Left cardiac atrium (tissue), 4 donors: ENCODE measurements around the gene KBTBD4. TPM values are rescaled to one million over a fixed set of nuclear protein-coding genes. Genes with fewer than 3 reads are reported as not detected.
A peak's percentile ranks its signal among the peaks of the same experiment; 100 is the strongest.

ENCODE experiments used
- ATAC-seq, 2 donors: fragments of 200-7000 bp; cut with Tn5 transposase; one replicate each; pipeline ENCODE4 v1.9.1; 2020; ENCODE audit warnings: mild to moderate bottlenecking in 2 of 2, moderate library complexity in 2 of 2
- DNase-seq: peaks from one replicate; pipeline ENCODE4 v3.0.0-alpha.2; 2020
- intact Hi-C, 2 donors: fragments of 100-400 bp; cut with DNase I; formaldehyde crosslinking; loops; one replicate each; pipeline versions ENCODE4 v1.14.1 to v1.15.1; 2022 to 2023
- total RNA-seq, 2 donors: library from RNA; stranded (reverse); fragmentation: NEBNext Ultra II Directional; extraction: Animal tissue kit (Norgen Biotek cat#: 25700); gene quantifications; one replicate each; pipeline ENCODE4 v1.2.1, GENCODE V29; 2021
- donor health status: DM: no; HTN: yes; CAD: no.
- donor health status: DM: no; HTN: yes; CAD: no; lungs with severe emphysema.
- donor health status: DM: yes; HTN: yes; CAD: no.
- donor health status: Dilated cardiomyopathy.

The KBTBD4 gene
- total RNA-seq, 2 donors from 2014 or later: 10.2 to 12.2 TPM

DNA sequence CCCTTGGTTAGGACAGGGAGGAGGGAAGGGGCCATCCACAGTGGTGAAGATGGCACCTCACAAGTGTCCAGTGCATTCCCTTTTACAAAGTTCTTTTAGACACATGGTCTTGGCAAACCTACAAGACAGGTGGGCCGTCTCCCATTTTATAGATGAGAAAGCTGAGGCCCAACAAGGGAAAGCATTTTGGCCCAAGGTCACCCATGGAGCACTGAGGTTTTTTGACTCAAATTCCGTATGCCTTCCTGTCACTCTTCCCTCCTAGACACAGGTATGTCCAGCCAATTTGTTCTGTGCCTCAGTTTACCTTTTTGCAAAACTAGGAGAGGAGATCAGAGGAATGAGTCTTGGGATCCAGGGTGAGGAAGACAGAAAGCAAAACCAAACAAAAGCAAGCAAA lies 14.2 kb upstream of the KBTBD4 start:
- DNase-seq (no peak), ATAC-seq (no peak)
- intact Hi-C loops: no loop called here

DNA sequence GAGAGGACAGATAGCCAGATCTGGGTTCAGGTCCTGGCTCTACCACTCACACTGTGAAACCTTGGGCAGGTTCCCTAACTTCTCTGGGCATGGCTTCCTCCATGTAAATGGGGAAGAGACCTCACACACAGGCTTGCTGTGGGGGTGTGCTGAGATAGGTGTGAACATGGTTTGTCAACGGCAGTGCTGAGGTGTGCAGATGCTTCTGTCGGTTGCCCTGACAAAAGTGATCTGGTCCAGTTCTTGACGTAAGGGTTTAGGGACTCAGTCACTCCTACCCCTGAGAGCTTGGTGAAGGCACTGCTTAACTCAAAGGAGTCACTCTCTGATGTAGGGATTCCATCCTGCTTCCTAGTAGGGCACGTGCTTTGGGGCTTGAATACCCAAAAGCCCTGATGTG lies 13.5 kb upstream of the KBTBD4 start:
- intact Hi-C loops: no loop called here
- ATAC-seq: no peak
- DNase-seq: no peak

DNA sequence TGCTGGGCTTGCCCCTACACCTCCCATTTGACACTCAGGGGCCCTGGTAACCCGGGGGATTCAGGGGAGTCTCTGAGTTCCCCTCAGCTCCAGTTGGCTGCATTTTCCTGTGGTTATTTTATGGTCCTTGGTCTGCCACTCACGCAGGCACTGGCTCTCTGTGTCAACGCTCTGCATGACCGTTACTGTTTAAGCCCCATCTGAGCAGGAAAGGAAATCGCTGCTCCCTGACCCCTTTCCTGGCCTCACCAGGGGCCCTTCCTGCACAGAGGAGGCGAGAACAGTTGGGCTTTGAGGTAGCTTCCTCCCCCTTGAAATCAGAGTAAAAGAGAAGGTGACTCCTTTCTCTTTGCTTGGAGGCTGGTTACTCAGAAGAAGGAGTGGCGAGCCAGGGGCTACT lies 13.0 kb upstream of the KBTBD4 start:
- DNase-seq: no peak
- ATAC-seq: no peak
- intact Hi-C loops: no loop called here

GRCh38 chr11:47589977-47590861 lies 11.4 kb upstream of the KBTBD4 start:
- DNase-seq (no peak), ATAC-seq (peak in 1 of 2 donors; percentile 16)
- intact Hi-C loops: no loop called here

- intact Hi-C loops: no loop called here
- DNase-seq (no peak), ATAC-seq (peak in 1 of 2 donors; percentile 5)
These were observed 10.8 kb upstream of the KBTBD4 start for GRCh38 chr11:47589584-47589976.

- intact Hi-C loops: no loop called here
- DNase-seq (no peak), ATAC-seq (no peak)
These were observed 10.3 kb upstream of the KBTBD4 start for GRCh38 chr11:47589118-47589517.

DNA sequence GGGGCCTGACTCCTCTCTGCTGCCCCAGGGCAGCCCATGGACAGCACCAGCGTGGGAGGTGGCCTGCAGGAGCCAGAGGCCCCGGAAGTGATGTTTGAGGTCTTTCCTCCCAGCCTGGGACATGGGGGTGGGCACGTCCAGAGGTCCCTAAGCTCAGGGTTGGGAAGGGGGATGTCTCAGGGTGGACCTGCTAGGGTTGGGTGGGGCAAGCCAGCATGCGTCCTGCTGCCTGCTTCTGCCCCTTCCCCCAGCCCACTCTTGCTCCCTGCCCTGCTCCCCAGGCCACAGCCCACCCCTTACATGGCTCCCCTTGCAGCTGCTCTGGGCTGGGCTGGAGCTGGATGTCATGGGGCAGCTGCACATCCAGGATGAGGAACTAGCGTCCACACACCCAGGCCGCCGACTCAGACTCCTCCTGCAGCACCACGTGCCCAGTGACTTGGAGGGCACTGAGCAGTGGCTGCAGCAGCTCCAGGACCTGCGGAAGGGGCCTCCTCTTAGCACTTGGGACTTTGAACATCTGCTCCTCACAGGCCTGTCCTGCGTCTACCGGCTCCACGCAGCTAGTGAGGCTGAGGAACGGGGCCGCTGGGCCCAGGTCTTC lies 9.1 kb upstream of the KBTBD4 start:
- peak; percentile 47 for DNase-seq
- intact Hi-C loops: no loop called here
- ATAC-seq: peak; percentile 52 to 54

GRCh38 chr11:47587039-47587716 lies 8.4 kb upstream of the KBTBD4 start:
- DNase-seq (no peak), ATAC-seq (no peak)
- intact Hi-C loops: no loop called here

DNA sequence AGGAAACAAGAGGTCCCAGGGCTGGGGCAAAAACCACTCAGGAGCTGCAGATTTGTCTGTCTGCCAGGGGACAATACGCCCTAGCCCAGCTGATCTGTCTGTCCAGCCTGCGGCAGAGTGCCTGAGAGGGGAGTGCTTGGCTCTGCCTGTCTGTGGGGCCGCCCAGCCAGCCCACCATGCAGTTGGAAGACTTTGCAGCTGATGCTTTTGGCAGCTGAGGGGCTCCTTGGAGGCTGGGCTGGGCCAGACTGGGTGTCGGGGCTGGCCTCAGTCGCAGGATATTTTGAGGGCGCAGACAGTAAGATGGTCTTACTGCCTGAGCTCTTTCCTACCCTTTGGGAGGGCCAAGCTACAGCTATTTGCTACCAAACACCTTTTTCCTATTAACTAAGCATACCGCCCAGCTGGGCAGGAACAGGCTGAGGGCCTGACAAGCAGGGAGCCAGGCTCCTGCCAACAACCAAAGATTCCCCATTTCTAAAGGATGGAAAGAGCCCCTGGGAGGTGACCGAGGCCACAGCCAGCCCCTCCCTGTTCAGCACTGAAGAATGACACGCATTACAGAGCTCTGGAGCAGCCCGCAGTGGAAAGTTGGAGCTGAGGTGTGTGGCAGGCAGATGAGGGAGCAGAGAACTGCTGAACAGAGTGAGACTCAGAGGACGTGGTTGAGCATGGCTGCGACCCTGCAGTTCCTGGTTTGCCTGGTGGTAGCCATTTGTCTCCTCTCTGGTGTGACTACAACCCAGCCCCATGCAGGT lies 7.5 kb upstream of the KBTBD4 start, which contains the start of gene FAM180B:
Gene FAM180B, plus strand, starts transcription at position 581 of the 758 bp plus-strand sequence. Its CDS starts 91 bp downstream, at position 672.
- intact Hi-C loops: no loop called here
- ATAC-seq: peak in 1 of 2 donors; percentile 17
- no peak for DNase-seq

GRCh38 chr11:47583844-47584243 lies 5.1 kb upstream of the KBTBD4 start:
- DNase-seq (no peak), ATAC-seq (no peak)
- intact Hi-C loops: no loop called here

- DNase-seq: no peak
- ATAC-seq: no peak
- intact Hi-C loops: no loop called here
These were observed 1.2 kb downstream of the KBTBD4 start for GRCh38 chr11:47577460-47578041.

GRCh38 chr11:47573321-47573720 lies 5.4 kb downstream of the KBTBD4 start:
- intact Hi-C loops: no loop called here
- ATAC-seq (peak; percentile 90), DNase-seq (no peak)

DNA sequence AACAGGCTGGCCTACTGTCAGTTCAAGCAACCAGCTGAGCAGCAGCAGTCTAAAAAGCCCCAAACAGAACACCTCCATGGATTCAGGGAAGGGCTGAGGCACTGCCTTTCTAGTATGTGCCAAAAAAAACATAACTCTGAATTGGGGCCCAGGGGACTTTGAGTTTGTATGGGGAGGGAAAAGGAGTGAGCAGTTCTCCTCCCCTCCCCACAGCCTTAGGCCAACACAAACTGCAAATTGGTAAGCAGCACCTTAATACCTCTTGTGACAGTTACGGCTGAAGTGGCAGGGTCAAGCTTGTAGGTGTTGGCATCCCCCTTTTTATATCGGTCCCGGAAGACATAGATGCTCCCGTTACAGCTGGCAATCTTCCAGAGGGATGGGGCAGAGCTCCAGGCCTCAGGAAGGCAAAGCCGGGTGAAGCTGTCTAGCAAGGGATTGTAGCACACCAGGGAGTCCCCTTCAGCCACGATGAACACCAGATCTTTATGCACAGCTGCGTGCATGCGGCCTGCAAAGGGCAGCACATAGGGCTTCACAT lies 6.0 kb downstream of the KBTBD4 start:
- ATAC-seq (peak; percentile 16 to 70), DNase-seq (peak; percentile 32)

DNA sequence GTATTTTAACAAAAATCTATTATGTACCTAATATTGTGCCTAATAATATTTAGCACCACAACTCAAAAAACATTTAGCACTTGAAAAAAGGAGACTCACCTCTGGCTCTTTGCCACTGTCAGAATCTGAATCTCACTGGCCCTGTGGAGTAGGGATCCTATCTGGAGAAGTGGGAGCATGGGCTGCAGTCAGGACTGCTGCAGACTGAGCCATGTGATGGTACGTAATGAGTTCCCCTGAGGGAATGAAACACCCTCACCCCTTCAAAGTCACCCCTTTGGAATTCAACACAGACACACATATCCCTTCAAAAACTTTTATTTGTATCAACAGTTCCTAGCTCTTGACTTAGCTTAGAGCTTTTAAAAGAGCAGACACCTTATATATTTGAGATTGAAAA lies 6.9 kb downstream of the KBTBD4 start:
- ATAC-seq: no peak
- no peak for DNase-seq
- intact Hi-C loops: no loop called here

More for the DNA sequence above, 6.0 kb downstream of the KBTBD4 start:
- intact Hi-C loops: no loop called here

DNA sequence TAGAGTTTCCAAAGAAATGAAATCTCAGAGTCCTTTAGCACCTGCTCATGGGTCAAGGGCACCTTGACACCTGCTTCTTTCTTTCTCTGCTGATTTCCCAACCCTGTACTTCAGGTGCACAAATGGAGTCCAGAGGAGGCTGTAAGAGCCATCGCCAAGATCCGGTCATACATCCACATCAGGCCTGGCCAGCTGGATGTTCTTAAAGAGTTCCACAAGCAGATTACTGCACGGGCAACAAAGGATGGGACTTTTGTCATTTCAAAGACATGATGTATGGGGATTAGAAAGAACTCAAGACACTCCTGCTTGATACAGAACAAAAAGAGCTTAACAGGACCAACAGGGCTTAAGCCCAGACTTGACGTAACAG lies 7.4 kb downstream of the KBTBD4 start:
- ATAC-seq (no peak), DNase-seq (no peak)
- intact Hi-C loops: no loop called here

- intact Hi-C loops: no loop called here
- ATAC-seq: peak in 1 of 2 donors; percentile 16
- no peak for DNase-seq
These were observed 8.0 kb downstream of the KBTBD4 start for GRCh38 chr11:47570651-47571356.

DNA sequence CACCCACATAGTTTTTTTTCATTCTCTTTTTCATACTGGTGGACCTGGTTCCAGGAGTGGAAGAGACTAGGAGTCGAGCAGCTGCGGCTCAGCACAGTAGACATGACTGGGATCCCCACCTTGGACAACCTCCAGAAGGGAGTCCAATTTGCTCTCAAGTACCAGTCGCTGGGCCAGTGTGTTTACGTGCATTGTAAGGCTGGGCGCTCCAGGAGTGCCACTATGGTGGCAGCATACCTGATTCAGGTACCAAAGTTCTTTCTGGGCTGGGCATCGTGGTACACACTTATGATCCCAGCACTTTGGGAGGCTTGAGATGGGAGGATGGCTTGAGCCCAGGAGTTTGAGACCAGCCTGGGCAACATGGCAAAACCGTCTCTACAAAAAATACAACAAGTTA lies 9.1 kb downstream of the KBTBD4 start:
- intact Hi-C loops: no loop called here
- DNase-seq (no peak), ATAC-seq (no peak)

DNA sequence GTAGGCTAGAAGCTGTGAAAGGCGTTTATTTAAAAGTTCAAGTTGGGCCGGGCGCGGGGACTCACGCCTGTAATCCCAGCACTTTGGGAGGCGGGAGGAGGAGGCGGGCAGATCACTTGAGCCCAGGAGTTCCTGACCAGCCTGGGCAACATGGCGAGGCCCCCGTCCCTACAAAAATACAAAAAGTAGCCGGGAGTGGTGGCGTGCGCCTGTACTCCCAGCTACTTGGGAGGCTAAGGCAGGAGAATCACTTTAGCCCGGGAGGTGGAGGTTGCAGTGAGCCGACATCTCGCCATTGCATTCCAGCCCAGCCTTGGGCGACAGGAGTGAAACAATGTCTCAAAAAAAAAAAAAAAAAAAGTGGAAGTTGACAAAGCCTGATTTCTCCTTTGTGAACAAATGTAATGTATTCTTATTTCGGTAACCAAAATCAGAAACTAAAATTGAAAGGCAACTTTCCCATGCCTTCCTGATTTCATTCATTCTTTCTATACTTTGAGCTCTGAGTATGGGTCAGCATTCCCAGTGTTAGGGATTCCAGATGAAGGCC lies 12.5 kb downstream of the KBTBD4 start:
- DNase-seq: no peak
- ATAC-seq: peak; percentile 10 to 22
- intact Hi-C loops: no loop called here
